HG02610 (cell line): ENCODE measurements around the gene POMT1.

ENCODE experiments used
- ATAC-seq: cut with Tn5 transposase; IDR thresholded peaks from one replicate; pipeline ENCODE4 v1.9.1; 2021; ENCODE audit warnings: mild to moderate bottlenecking, moderate library complexity; ENCODE audit not compliant: unreplicated experiment

Gene POMT1

GRCh38 chr9:131475956-131476776, 26.6 kb upstream of the POMT1 start:
- ATAC-seq = no peak

GRCh38 chr9:131476777-131477345, 25.9 kb upstream of the POMT1 start:
- ATAC-seq = no peak

GRCh38 chr9:131477367-131477766, 25.4 kb upstream of the POMT1 start:
- ATAC-seq = no peak

- no peak for ATAC-seq
Observed at GRCh38 chr9:131477816-131478419, 24.8 kb upstream of the POMT1 start.

GRCh38 chr9:131478421-131478868, 24.3 kb upstream of the POMT1 start:
- no peak for ATAC-seq

- ATAC-seq = no peak
Observed at GRCh38 chr9:131478911-131479310, 23.8 kb upstream of the POMT1 start.

GRCh38 chr9:131480258-131480657, 22.5 kb upstream of the POMT1 start:
- no peak for ATAC-seq

- no peak for ATAC-seq
Observed at GRCh38 chr9:131481441-131482342, 21.0 kb upstream of the POMT1 start.

- no peak for ATAC-seq
Observed at GRCh38 chr9:131482343-131483006, 20.2 kb upstream of the POMT1 start.

- no peak for ATAC-seq
Observed at GRCh38 chr9:131483319-131484050, 19.2 kb upstream of the POMT1 start.

GRCh38 chr9:131484051-131484445, 18.7 kb upstream of the POMT1 start:
- ATAC-seq = no peak

GRCh38 chr9:131484560-131485185, 18.0 kb upstream of the POMT1 start:
- ATAC-seq = no peak

GRCh38 chr9:131485206-131485605, 17.5 kb upstream of the POMT1 start:
- ATAC-seq = no peak

- ATAC-seq = no peak
Observed at GRCh38 chr9:131485728-131486422, 16.8 kb upstream of the POMT1 start.

- no peak for ATAC-seq
Observed at GRCh38 chr9:131487001-131487400, 15.7 kb upstream of the POMT1 start.

GRCh38 chr9:131487621-131488031, 15.1 kb upstream of the POMT1 start:
- no peak for ATAC-seq

GRCh38 chr9:131490514-131490913, 12.2 kb upstream of the POMT1 start:
- ATAC-seq = no peak

GRCh38 chr9:131491001-131491710, 11.6 kb upstream of the POMT1 start:
- no peak for ATAC-seq
